ENCODE measurements around the gene LUZP1.

DNA sequence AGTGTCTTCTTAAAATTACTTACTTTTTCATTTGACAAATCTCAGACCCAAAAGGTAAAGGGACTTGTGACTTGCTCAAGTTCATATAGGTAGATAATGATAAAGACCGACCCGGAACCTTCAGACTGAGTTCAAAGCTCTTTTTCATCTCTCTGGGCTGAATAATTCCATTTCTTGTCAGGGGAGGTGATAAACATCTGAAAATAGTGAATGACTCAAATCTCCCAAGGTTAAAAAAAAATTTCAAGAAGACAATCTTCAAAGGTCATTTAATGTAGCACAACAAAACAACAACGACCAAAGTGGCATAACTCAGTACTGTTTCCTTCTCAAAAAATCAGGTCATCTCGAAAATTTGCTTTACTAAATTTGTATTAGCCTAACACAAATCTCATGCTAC, 20.6 kb downstream of the LUZP1 start:
- TF ChIP-seq, protein P1, sequence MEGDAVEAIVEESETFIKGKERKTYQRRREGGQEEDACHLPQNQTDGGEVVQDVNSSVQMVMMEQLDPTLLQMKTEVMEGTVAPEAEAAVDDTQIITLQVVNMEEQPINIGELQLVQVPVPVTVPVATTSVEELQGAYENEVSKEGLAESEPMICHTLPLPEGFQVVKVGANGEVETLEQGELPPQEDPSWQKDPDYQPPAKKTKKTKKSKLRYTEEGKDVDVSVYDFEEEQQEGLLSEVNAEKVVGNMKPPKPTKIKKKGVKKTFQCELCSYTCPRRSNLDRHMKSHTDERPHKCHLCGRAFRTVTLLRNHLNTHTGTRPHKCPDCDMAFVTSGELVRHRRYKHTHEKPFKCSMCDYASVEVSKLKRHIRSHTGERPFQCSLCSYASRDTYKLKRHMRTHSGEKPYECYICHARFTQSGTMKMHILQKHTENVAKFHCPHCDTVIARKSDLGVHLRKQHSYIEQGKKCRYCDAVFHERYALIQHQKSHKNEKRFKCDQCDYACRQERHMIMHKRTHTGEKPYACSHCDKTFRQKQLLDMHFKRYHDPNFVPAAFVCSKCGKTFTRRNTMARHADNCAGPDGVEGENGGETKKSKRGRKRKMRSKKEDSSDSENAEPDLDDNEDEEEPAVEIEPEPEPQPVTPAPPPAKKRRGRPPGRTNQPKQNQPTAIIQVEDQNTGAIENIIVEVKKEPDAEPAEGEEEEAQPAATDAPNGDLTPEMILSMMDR (IDR thresholded peaks at IDR 0.05; ENCODE audit: low read depth, low read length), result no peak
- no peak for TF ChIP-seq POLR2A (IDR thresholded peaks at IDR 0.05; ENCODE audit: extremely low read depth, insufficient read length)
- TF ChIP-seq MYC (IDR thresholded peaks at IDR 0.05; ENCODE audit: low read depth, low read length), result no peak
- TF ChIP-seq, protein P2, sequence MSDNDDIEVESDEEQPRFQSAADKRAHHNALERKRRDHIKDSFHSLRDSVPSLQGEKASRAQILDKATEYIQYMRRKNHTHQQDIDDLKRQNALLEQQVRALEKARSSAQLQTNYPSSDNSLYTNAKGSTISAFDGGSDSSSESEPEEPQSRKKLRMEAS (IDR thresholded peaks at IDR 0.05; ENCODE audit: low read depth, low read length), result no peak

Measured in NB4 (cell line).